HepG2 (cell line): ENCODE results near the gene EIF5. TPM values are rescaled to one million over a fixed set of nuclear protein-coding genes. Genes with fewer than 3 reads are reported as not detected.

Experiments used
- ATAC-seq: fragments of 200-7000 bp; cut with Tn5 transposase; 3 replicates; pipeline ENCODE4 v1.9.1; 2020; ENCODE audit warnings: mild to moderate bottlenecking, moderate library complexity
- BruUV-seq: library from RNA; stranded (reverse); fragments of 400-500 nt; replicated peaks from 2 replicates; lab custom pipeline; 2021; lab: Mats Ljungman, UMichigan
- CTCF ChIA-PET: fragments of 300-600 bp; formaldehyde crosslinking; extraction: SDS; loops from one replicate; lab custom pipeline; 2021; ENCODE audit warnings: low total read pairs, inconsistent platforms, low intra/inter-chr PET ratio; lab: Yijun Ruan, JAX
- POLR2A ChIA-PET: fragments of 350-600 bp; sonication (Branson Sonifier 250); formaldehyde crosslinking; loops from one replicate; lab custom pipeline; 2020; ENCODE audit warnings: antibody characterized with exemption, inconsistent platforms; lab: Yijun Ruan, JAX
- DNase-seq: peaks from one replicate; pipeline ENCODE4 v3.0.0-alpha.2; 2015; ENCODE audit warnings: low spot score
- FAIRE-seq: peaks from 3 replicates; lab custom pipeline; 2011; peaks lifted over from hg19 to GRCh38; lab: Jason Lieb, UNC
- H2AFZ ChIP-seq: one replicate; pipeline ENCODE4 v1.6.1; 2011; ENCODE audit warnings: low read length, inconsistent platforms
- H3K27ac ChIP-seq: fragments of 300-600 bp; 3 replicates; pipeline ENCODE4 v1.8.0; 2011; ENCODE audit warnings: mixed run types, mild to moderate bottlenecking, mixed read lengths, low read length, inconsistent platforms; ENCODE audit not compliant: insufficient read depth; ENCODE audit errors: extremely low read length
- H3K27me3 ChIP-seq, 2 experiments: fragments of 200-600 bp in 1 of 2; 2 replicates in 1 of 2; 3 replicates in 1 of 2; pipeline versions ENCODE4 v1.6.0 to v1.8.0; 2011; ENCODE audit warnings: low read length in 2 of 2, mild to moderate bottlenecking in 2 of 2, moderate library complexity in 2 of 2, inconsistent platforms in 1 of 2; ENCODE audit not compliant: insufficient read depth in 2 of 2, control insufficient read depth in 1 of 2
- H3K36me3 ChIP-seq, 2 experiments: fragments of 200-600 bp in 1 of 2; replicated peaks in 1 of 2; 2 replicates in 1 of 2; 3 replicates in 1 of 2; pipeline versions ENCODE4 v1.5.1 to v1.8.0; 2011; ENCODE audit warnings: low read length in 2 of 2, inconsistent platforms in 1 of 2; ENCODE audit not compliant: insufficient read depth in 2 of 2, control insufficient read depth in 1 of 2
- H3K4me1 ChIP-seq: 2 replicates; pipeline ENCODE4 v1.5.1; 2012; ENCODE audit warnings: low read length, inconsistent platforms; ENCODE audit not compliant: insufficient read depth
- H3K4me2 ChIP-seq: 2 replicates; pipeline ENCODE4 v1.6.0; 2011; ENCODE audit warnings: low read depth, low read length, inconsistent platforms
- H3K4me3 ChIP-seq, 3 experiments: fragments of 200-600 bp in 1 of 3; sonication (generic), shearing (Covaris generic) in 1 of 3; replicated peaks in 1 of 3; 2 replicates each; pipeline ENCODE4 v1.5.1; 2011 to 2016; ENCODE audit warnings: low read length in 3 of 3, inconsistent platforms in 2 of 3, low read depth in 2 of 3, mild to moderate bottlenecking in 2 of 3, control low read depth in 1 of 3, mixed read lengths in 1 of 3; ENCODE audit not compliant: insufficient read depth in 1 of 3
- H3K79me2 ChIP-seq: one replicate; pipeline ENCODE4 v1.6.1; 2011; ENCODE audit warnings: low read length, inconsistent platforms; ENCODE audit not compliant: insufficient read depth
- H3K9ac ChIP-seq: 2 replicates; pipeline ENCODE4 v1.6.0; 2011; ENCODE audit warnings: mild to moderate bottlenecking, low read depth, low read length, inconsistent platforms; ENCODE audit not compliant: insufficient read depth
- H3K9me3 ChIP-seq: 2 replicates; pipeline ENCODE4 v1.5.1; 2012; ENCODE audit warnings: mild to moderate bottlenecking, low read length
- H4K20me1 ChIP-seq: 2 replicates; pipeline ENCODE4 v1.6.0; 2011; ENCODE audit warnings: inconsistent platforms, mild to moderate bottlenecking, low read length, moderate library complexity; ENCODE audit not compliant: insufficient read depth
- CC2D1A ChIP-seq: sonication (generic); formaldehyde crosslinking; IDR thresholded peaks from 2 replicates; pipeline ENCODE4 v1.8.1; 2023; ENCODE audit warnings: mild to moderate bottlenecking, missing genetic modification reagents
- CEBPG ChIP-seq: IDR thresholded peaks from 2 replicates; pipeline ENCODE4 v1.6.1; 2016
- HCFC1 ChIP-seq: fragments of 150-350 bp; IDR thresholded peaks from 2 replicates; pipeline ENCODE4 v1.6.1; 2014; ENCODE audit warnings: low read depth, low read length
- HDAC6 ChIP-seq: fragments of 200-600 bp; sonication (generic); IDR thresholded peaks from 2 replicates; pipeline ENCODE4 v1.7.0; 2017; ENCODE audit warnings: mild to moderate bottlenecking, antibody characterized with exemption, low read length, low read depth
- HIVEP1 ChIP-seq: sonication (generic); formaldehyde crosslinking; IDR thresholded peaks from 2 replicates; pipeline ENCODE4 v1.4.0; 2020; ENCODE audit warnings: mild to moderate bottlenecking, missing genetic modification reagents
- MAFK ChIP-seq, 2 experiments: IDR thresholded peaks in 1 of 2; conservative IDR thresholded peaks in 1 of 2; 2 replicates each; pipeline ENCODE4 v1.6.1; 2011; ENCODE audit warnings: improper control_type of control experiment in 2 of 2, low read length in 2 of 2
- PAF1 ChIP-seq: IDR thresholded peaks from 2 replicates; pipeline ENCODE4 v1.6.1; 2016; ENCODE audit warnings: missing genetic modification reagents, missing compliant biosample characterization
- PATZ1 ChIP-seq: sonication (generic); formaldehyde crosslinking; IDR thresholded peaks from 2 replicates; pipeline ENCODE4 v1.4.0; 2020; ENCODE audit warnings: missing genetic modification reagents
- SMYD3 ChIP-seq: sonication (generic); formaldehyde crosslinking; IDR thresholded peaks from 2 replicates; pipeline ENCODE4 v1.8.1; 2023; ENCODE audit warnings: mild to moderate bottlenecking, missing genetic modification reagents
- TBX3 ChIP-seq: fragments of 450-650 bp; IDR thresholded peaks from 2 replicates; pipeline ENCODE4 v1.6.1; 2017; ENCODE audit warnings: antibody characterized with exemption, mild to moderate bottlenecking, inconsistent platforms, borderline replicate concordance
- ZMYM4 ChIP-seq: sonication (generic); formaldehyde crosslinking; IDR thresholded peaks from 2 replicates; pipeline ENCODE4 v1.8.1; 2023; ENCODE audit warnings: mild to moderate bottlenecking, missing genetic modification reagents
- ZNF101 ChIP-seq: sonication (generic); formaldehyde crosslinking; IDR thresholded peaks from 2 replicates; pipeline ENCODE4 v1.4.0; 2020; ENCODE audit warnings: mild to moderate bottlenecking, low read depth, missing genetic modification reagents, borderline replicate concordance
- ZNF24 ChIP-seq: fragments of 450-650 bp; IDR thresholded peaks from 2 replicates; pipeline ENCODE4 v1.6.1; 2017; ENCODE audit warnings: antibody characterized with exemption, mild to moderate bottlenecking
- ZNF33A ChIP-seq: sonication (generic); formaldehyde crosslinking; IDR thresholded peaks from 2 replicates; pipeline ENCODE4 v1.5.1; 2020; ENCODE audit warnings: missing genetic modification reagents, mild to moderate bottlenecking, moderate library complexity, borderline replicate concordance
- WGBS: methylation state at CpG from one replicate; pipeline ENCODE4 v1.1.6; 2017; ENCODE audit warnings: low lambda C conversion rate; 5-methylcytosine and 5-hydroxymethylcytosine counted together
- in situ Hi-C: cut with HindIII; loops from 2 replicates; pipeline ENCODE4 v1.10.0; 2017; ENCODE audit warnings: low pct_unique_long_range_greater_than_20kb; ENCODE audit not compliant: extremely low pct_ligation_motif_present
- intact Hi-C: fragments of 100-400 bp; cut with micrococcal nuclease; formaldehyde crosslinking; loops from one replicate; pipeline ENCODE4 v1.10.0; 2022; ENCODE audit not compliant: unreplicated experiment
- polyA plus RNA-seq, 8 experiments: library from polyadenylated mRNA; depleted of rRNA in 3 of 8; stranded (reverse) in 7 of 8; unstranded in 1 of 8; fragments of >200 nt; fragmentation: Illumina TruSeq in 4 of 8; extraction: Trizol in 4 of 8; gene quantifications; 2 replicates each; pipeline versions ENCODE4 v1.2.1 to v1.2.3, GENCODE V29; 2011 to 2016; ENCODE audit warnings: low read depth in 4 of 8, missing spikeins in 1 of 8, mixed read lengths in 1 of 8; ENCODE audit not compliant: insufficient read depth in 1 of 8
- total RNA-seq, 5 experiments: library from RNA; depleted of rRNA; stranded (reverse); fragments of >200 nt; fragmentation: Illumina TruSeq; extraction: Trizol; gene quantifications; 2 replicates each; pipeline ENCODE4 v1.2.3, GENCODE V29; 2016; ENCODE audit warnings: low read depth in 1 of 5
- TF ChIP-seq, protein P1 (sequence below): sonication (generic); formaldehyde crosslinking; IDR thresholded peaks from 2 replicates; pipeline ENCODE4 v1.4.0; 2020; ENCODE audit warnings: mild to moderate bottlenecking, missing genetic modification reagents

The EIF5 gene
- total and polyA plus RNA-seq, 2 of the 13 experiments (the other 11 are each of a cell fraction or from before 2014, with no cell fraction given), result 189 to 281 TPM

GRCh38 chr14:103370087-103370486 lies 36.0 kb downstream of the EIF5 start:
- no peak for FAIRE-seq
- no peak for DNase-seq
- Histone ChIP-seq H3K27ac (no peak overlapping the region), H3K4me2 (no peak overlapping the region), H3K27me3 (peaks cover 0 to 1% of the 10 kb centered on the region in 2 experiments; a peak in 3 of 5 replicates), H3K79me2 (no peaks in the 10 kb centered on the region), H3K4me1 (peaks cover 13% of the 10 kb centered on the region), H3K36me3 (no peaks in the 10 kb centered on the region), H4K20me1 (no peaks in the 10 kb centered on the region), H3K9ac (no peak overlapping the region), H2AFZ (no peak overlapping the region), H3K4me3 (no peak overlapping the region), H3K9me3 (no peaks in the 10 kb centered on the region)
- intact Hi-C loops, result no loop called here
- TF ChIP-seq HCFC1 (no peak), HDAC6 (no peak), PAF1 (CRISPR knock-in tag) (no peak), ZNF24 (no peak), TBX3 (no peak), SMYD3 (CRISPR knock-in tag) (no peak), ZNF101 (CRISPR knock-in tag) (no peak)
- ATAC-seq, result no peak
- ChIA-PET CTCF (no interaction called here), POLR2A (interaction anchor here (0.7 to 1.4 kb wide), 3 partner anchors 8 to 1717 kb away, joined by 3 read pairs; partner anchors contain the start of gene EIF5)
- WGBS, result 90% methylated on average over 3 of the region's 3 CpGs
- in situ Hi-C loops, result no loop called here
- BruUV-seq, result no TSS peak

DNA sequence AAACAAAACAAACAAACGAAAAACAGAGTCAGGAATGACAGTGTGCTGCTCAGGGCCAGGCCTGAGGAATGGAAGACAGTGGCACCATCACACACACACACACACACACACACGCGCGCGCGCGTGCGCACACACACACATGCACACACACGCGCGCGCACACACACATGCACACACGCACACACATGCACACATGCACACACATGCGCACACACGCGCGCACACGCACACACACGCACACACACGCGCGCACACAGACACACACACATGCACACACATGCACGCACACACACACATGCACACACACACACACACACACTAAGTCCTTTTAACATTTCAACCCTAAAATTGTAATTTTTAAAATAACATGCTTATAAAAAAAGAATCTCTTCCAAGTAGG lies 38.0 kb downstream of the EIF5 start:
- Histone ChIP-seq H3K4me2 (no peak overlapping the region), H3K27ac (no peak overlapping the region), H4K20me1 (no peaks in the 10 kb centered on the region), H3K9me3 (no peaks in the 10 kb centered on the region)
- no TSS peak for BruUV-seq
- TF ChIP-seq CC2D1A (CRISPR knock-in tag) (no peak), PATZ1 (no peak), CEBPG (CRISPR knock-in tag) (no peak), MAFK (conservative IDR thresholded peaks at IDR 0.05 in 1 of 2, IDR thresholded peaks at IDR 0.05 in 1 of 2; ENCODE audit: low read length in 2 of 2) (no peak), ZMYM4 (CRISPR knock-in tag) (no peak), ZNF33A (CRISPR knock-in tag) (no peak), HIVEP1 (CRISPR knock-in tag) (no peak)
- TF ChIP-seq, protein P1, sequence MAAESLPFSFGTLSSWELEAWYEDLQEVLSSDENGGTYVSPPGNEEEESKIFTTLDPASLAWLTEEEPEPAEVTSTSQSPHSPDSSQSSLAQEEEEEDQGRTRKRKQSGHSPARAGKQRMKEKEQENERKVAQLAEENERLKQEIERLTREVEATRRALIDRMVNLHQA (CRISPR knock-in tag), result no peak
- TF ChIP-seq, all 625 proteins: peak for 0
- intact Hi-C loops (no loop called here), in situ Hi-C loops (no loop called here)
- Histone ChIP-seq H3K4me3 (no peak overlapping the region), H3K27me3 (peaks cover 0 to 1% of the 10 kb centered on the region in 2 experiments; a peak in 3 of 5 replicates), H3K36me3 (no peaks in the 10 kb centered on the region), H3K4me1 (peaks cover 13% of the 10 kb centered on the region), H3K79me2 (no peaks in the 10 kb centered on the region), H2AFZ (no peak overlapping the region), H3K9ac (no peak overlapping the region)
- DNase-seq (no peak), FAIRE-seq (no peak), ATAC-seq (no peak)
- 49% methylated on average over 16 of the region's 23 CpGs for WGBS
- CTCF ChIA-PET, result no interaction called here
- POLR2A ChIA-PET, result interaction anchor here (0.7 to 1.4 kb wide), 2 partner anchors 38 to 254 kb away, joined by 5 to 6 read pairs; partner anchors contain the start of gene EIF5
